AG04450 (cell line): Measurements from ENCODE around the gene BRI3. TPM values are rescaled to one million over a fixed set of nuclear protein-coding genes. Genes with fewer than 3 reads are reported as not detected.

Source experiments
- CTCF ChIA-PET: fragments of 300-600, 350-600 bp; formaldehyde crosslinking; extraction: SDS; loops from one replicate; lab custom pipeline; 2022; ENCODE audit warnings: antibody characterized with exemption, inconsistent platforms; lab: Charles Lee
- POLR2A ChIA-PET: fragments of 350-600 bp; formaldehyde crosslinking; extraction: SDS; loops from one replicate; lab custom pipeline; 2021; ENCODE audit warnings: antibody characterized with exemption, inconsistent platforms; lab: Yijun Ruan, JAX
- DNase-seq: peaks from one replicate; pipeline ENCODE4 v3.0.0-alpha.2; 2011; ENCODE audit warnings: low read depth, low spot score
- H3K27ac ChIP-seq: one replicate; pipeline ENCODE4 v1.5.1; 2012; ENCODE audit warnings: low read depth, low read length, control low read depth
- H3K27me3 ChIP-seq: one replicate; pipeline ENCODE4 v1.6.0; 2012; ENCODE audit warnings: low read length; ENCODE audit not compliant: control insufficient read depth, insufficient read depth
- H3K4me3 ChIP-seq: 2 replicates; pipeline ENCODE4 v1.5.1; 2011; ENCODE audit warnings: mild to moderate bottlenecking, low read depth, low read length, control low read depth
- H3K9me3 ChIP-seq: 2 replicates; pipeline ENCODE4 v1.5.1; 2012; ENCODE audit warnings: low read length; ENCODE audit not compliant: control insufficient read depth, insufficient read depth
- polyA plus RNA-seq: library from polyadenylated mRNA; depleted of rRNA; stranded (reverse); fragments of >200 nt; gene quantifications from 2 replicates; pipeline ENCODE4 v1.2.3, GENCODE V29; 2011; rRNA removed
- TF ChIP-seq, protein P1 (sequence below): IDR thresholded peaks from 2 replicates; pipeline ENCODE4 v1.5.1; 2011; ENCODE audit warnings: low read depth, low read length, control low read depth, inconsistent platforms

BRI3 gene
- polyA plus RNA-seq, 1 experiment, result 91.9 TPM

DNA sequence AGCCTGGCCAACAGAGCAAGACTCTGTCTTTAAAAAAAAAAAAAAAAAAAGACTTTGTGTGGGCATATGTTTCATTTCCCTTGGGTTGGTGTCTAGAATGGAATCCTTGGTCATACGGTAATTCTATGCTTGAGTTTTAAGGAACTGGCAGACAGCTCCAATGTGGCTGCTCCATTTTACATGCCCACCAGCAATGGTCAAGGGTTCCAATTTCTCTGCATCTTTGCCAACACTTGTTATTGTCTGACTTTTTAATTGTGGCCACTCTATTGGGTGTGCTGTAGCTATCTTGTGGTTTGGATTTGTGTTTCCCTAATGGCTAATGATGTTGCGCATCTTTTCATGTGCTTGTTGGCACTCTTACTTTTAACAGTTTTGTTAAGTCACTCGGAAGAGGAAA is 57.6 kb downstream of the BRI3 start:
- ChIA-PET POLR2A (no interaction called here), CTCF (interaction anchor here (1.0 kb wide), 1 partner anchor 62 kb away, joined by 4 read pairs; the partner anchor contains the start of gene BAIAP2L1)
- Histone ChIP-seq H3K27me3 (no peaks in the 10 kb centered on the region), H3K27ac (no peak overlapping the region), H3K4me3 (no peak overlapping the region), H3K9me3 (peaks cover 4% of the 10 kb centered on the region; the same call in 1 of the 2 replicates)
- no peak for DNase-seq
- TF ChIP-seq, protein P1, sequence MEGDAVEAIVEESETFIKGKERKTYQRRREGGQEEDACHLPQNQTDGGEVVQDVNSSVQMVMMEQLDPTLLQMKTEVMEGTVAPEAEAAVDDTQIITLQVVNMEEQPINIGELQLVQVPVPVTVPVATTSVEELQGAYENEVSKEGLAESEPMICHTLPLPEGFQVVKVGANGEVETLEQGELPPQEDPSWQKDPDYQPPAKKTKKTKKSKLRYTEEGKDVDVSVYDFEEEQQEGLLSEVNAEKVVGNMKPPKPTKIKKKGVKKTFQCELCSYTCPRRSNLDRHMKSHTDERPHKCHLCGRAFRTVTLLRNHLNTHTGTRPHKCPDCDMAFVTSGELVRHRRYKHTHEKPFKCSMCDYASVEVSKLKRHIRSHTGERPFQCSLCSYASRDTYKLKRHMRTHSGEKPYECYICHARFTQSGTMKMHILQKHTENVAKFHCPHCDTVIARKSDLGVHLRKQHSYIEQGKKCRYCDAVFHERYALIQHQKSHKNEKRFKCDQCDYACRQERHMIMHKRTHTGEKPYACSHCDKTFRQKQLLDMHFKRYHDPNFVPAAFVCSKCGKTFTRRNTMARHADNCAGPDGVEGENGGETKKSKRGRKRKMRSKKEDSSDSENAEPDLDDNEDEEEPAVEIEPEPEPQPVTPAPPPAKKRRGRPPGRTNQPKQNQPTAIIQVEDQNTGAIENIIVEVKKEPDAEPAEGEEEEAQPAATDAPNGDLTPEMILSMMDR, result no peak

DNA sequence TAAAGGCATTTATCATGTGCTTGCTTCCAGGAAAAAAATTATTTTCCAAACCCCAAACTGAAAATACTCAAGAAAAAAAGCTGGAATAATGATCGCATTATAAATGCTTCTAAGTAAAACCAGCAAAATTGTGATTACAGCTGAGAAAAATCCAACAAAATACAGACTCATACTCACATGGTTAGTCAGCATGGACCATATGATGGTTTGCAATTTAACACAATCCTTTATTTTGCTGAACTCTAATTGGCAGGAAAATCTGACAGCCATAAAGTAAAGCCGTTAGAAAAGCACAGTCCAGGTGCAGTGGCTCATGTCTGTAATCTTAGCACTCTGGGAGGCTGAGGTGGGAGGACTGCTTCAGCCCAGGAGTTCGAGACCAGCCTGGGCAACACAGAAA is 59.6 kb downstream of the BRI3 start:
- POLR2A ChIA-PET, result no interaction called here
- no peak for DNase-seq
- Histone ChIP-seq H3K4me3 (no peak overlapping the region), H3K9me3 (peaks cover 4% of the 10 kb centered on the region; the same call in 1 of the 2 replicates), H3K27me3 (no peaks in the 10 kb centered on the region), H3K27ac (no peak overlapping the region)
- CTCF ChIA-PET, result interaction anchor here (0.8 kb wide), 1 partner anchor 12 kb away, joined by 3 read pairs; no protein-coding TSS in a partner anchor
- TF ChIP-seq, protein P1, result no peak

Other genes with a start within 250 kb of the BRI3 start
- gene LMTK2, start 174.8 kb upstream of the BRI3 start, polyA plus RNA-seq, result 3.7 TPM in 2 replicates
- gene BHLHA15, start 70.2 kb upstream of the BRI3 start, polyA plus RNA-seq, result not detected in 2 replicates
- 3.5 and 5.0 TPM in 2 replicates for gene TECPR1, start 29.5 kb upstream of the BRI3 start, polyA plus RNA-seq
- 3.9 and 4.1 TPM in 2 replicates for gene BAIAP2L1, start 119.4 kb downstream of the BRI3 start, polyA plus RNA-seq